ENCODE results near the gene GRAMD2A.
"Not testable (repeated sequence)": the region's sequence is repeated elsewhere in the genome, so short reads cannot be mapped to it uniquely, and the experiment has no call there.

Gene GRAMD2A

GRCh38 chr15:72183781-72184164 is 13.8 kb downstream of the GRAMD2A start:
- no peak for DNase-seq

GRCh38 chr15:72182673-72183072 is 14.9 kb downstream of the GRAMD2A start:
- no peak for DNase-seq

DNA sequence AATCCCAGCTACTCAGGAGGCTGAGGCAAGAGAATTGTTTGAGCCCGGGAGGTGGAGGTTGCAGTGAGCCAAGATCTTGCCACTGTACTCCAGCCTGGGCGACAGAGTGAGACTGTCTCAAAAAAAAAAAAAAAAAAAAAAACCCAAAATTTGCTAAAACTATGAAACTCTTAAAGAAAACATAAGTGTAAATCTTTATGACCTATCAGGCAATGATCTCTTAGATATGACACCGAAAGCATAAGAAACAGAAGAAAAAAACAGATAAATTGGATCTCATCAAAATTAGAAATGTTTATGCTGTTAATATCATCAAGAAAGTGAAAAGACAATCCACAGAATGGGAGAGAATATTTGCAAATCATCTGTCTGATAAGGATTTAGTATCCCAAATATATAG is 15.3 kb downstream of the GRAMD2A start:
- DNase-seq: no peak

DNA sequence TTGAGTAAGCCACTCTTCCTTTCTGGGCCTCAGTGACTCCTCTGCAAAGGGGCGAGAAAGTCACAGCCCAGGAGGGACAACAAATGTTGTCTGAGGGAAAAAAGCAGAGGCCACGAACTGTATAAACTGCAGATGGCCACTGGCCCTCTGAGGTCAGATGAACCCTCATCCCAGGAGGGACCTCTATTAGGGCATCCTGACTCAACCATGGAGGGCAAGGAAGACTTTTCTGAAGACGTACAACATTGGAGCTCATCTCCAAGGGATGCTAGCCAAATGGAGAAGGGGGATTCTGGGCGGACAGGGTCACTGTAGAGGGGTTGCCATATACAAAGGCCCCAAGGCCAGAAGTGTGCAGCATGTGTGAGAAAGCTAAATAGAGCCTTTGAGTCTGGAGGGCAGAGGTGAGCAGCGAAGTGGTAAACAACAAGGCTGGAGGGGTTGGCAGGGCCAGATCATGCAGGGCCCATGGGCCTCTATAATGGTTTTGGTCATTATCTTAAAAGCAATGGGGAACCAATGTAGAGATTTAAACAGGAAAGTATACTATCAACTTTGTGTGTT is 16.7 kb downstream of the GRAMD2A start:
- no peak for DNase-seq

- DNase-seq: no peak
These were observed 17.5 kb downstream of the GRAMD2A start for GRCh38 chr15:72179950-72180581.

DNA sequence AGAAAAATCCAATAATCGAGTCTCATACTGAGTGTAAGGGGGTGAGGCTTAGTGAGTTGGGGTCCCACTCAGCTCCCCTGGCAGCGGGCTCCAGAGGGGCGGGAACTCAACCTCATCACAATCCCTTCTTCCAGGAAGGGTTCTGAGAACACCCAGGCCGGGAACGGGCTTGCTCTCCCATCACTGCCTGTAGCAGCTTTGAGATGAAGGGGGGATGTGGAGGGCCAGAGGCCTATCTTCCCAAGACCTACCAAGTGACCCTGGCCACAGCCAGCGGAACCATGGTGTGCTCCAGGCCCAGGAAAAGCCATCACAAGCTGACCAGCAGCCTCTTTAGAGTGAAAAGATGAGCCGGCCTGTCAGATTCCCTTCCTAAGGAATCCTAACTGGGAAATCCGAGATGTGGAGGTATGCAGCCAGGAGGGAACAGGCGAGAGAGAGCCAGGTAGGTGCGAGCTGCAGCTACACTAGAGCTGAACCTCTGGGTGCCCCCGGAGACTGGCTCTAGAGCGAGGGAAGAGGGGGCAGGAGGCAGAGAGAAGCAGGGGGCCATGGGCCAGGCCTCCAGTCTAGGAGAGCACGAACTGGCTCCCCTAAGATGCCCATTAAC is 18.5 kb downstream of the GRAMD2A start:
- no peak for DNase-seq

DNA sequence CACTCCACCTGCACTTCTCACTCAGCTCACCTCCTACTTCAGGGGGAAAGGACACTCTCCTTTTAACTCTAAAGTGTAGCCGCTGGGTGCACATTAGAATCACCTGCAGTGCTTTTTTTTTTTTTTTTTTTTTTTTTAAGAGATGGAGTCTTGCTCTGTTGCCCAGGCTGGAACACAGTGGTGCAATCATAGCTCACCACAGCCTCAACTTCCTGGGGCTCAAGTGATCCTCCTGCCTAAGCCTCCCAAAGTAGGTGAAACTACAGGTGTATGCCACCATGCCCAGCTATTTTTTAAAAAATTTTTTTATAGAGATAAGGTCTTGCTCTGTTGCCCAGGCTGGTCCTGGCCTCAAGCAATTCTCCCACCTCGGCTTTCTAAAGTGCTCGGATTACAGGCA is 20.8 kb downstream of the GRAMD2A start:
- no peak for DNase-seq

DNA sequence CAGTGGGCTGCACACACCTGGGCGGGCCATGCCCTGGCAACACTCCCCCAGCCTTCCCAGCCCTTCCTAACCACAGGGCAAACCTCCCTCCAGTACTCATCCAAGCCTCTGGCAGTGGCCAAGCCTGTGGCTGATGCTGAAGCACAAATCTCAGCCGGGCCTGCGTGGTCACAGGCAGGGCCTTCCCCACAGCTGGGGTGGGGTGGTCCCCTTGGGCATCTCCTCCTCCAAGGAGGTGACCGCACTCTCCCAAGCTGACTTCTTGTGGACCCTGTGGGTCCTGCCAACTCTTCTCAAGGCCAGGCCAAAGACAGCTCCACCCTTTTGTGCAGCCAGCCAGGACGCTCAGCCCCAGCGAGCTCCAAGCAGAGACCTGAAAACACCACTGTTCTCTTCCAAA is 21.4 kb downstream of the GRAMD2A start:
- DNase-seq: no peak

GRCh38 chr15:72175186-72176044 is 22.2 kb downstream of the GRAMD2A start:
- DNase-seq: no peak

- DNase-seq: no peak
These were observed 22.9 kb downstream of the GRAMD2A start for GRCh38 chr15:72174551-72175165.

DNA sequence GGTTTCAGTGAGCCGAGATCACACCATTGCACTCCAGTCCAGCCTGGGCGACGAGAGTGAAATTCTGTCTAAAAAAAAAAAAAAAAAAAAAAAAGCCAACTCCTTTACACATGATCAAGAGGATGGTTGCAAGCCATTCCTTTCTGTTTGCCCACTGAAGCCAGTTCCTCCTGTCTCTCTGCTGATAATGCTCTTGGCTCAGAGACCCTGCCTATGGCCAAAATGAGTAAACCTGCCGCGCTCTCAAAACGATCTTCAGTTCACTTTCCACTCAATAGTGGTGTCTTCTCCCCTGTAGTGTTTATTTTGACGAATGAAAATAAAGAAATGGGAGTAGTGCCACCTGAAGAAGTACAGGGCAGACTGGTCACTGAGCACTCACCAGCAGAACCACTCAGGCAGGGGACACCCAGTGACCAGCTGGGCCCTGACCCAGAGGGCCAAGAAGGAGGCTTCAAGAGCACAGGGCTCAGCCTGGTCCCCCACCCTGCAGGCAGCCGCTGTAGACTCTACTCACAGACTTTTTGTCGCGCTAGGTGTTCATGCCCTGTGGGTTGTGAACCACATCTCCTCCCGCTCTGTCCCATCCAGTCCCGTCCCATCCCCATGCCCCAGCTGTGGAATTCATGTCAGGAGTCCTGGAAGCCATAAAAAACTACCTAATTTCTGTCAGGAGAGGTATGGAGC is 23.6 kb downstream of the GRAMD2A start:
- no peak for DNase-seq

DNA sequence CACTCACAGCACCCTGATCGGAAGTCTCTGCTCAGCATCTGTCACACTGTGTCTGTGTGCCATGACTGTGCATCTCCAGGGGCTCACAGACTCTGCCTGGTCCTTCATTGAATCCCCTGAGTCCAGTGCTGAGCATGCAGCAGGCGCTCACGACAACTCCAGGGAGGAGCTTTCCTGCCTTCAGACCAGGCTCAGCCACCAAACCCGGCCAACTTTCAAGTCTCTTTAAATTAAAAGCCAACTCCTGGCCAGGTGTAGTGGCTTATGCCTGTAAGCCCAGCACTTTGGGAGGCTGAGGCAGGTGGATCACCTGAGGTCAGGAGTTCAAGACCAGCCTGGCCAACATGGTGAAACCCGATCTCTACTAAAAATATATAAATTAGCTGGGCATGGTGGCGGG is 24.2 kb downstream of the GRAMD2A start:
- DNase-seq: no peak

- no peak for DNase-seq
These were observed 24.8 kb downstream of the GRAMD2A start for GRCh38 chr15:72172796-72173195.

GRCh38 chr15:72171978-72172377 is 25.6 kb downstream of the GRAMD2A start:
- DNase-seq: not testable (repeated sequence)

DNA sequence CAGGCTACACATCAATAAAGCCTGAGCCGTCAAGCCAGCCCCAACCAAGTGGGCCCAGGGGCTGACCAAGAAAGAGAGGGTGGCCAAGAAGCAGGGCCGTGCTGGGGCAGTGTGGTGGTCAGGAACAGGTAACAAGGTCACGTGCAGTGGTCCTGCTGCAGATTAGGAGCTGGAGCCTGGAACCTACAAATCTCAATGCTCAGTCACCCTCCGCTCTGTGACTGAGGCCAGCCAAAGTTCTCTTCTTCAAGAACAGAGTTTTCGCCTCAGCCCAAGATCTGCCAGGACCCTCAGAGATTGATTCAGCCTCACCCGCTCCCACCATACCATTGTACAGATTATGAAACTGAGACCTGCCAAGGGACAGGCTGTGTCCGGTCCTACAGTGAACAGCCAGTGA is 26.9 kb downstream of the GRAMD2A start:
- no peak for DNase-seq

DNA sequence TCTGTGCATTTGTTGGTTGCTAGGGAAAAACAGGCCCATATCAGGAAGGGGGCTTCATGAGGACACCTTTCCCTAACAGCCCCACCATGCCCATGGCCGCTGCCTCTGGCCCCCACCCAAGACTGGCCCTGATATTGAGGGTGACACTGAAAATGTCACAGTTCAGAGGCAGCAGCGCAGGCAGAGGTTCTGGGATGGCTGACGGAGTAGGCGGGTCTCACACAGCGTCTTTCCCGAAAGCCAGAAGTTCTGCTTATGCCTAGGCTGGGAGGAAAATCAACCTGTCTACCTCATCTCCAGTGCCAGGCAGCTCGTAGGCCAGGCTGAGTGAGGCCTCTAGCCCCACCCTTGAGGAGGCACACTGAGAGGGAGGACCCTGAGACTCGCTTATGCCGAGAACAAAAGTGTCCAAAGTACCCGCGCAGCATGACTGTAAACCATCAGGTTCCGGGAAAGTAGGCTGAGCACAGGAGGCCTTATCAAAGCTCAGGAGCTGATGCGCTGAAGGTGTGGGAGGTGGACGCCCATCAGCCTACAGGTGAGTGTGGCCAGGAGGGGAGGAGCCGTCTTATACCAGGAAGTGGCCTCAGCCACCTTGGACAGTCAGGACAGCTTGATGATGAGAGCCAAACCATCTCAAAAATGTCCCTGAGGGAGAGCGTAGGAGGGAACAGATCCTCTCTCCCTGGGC is 27.5 kb downstream of the GRAMD2A start:
- DNase-seq: no peak

- DNase-seq: no peak
These were observed 28.2 kb downstream of the GRAMD2A start for GRCh38 chr15:72169236-72169920.

- no peak for DNase-seq
These were observed 28.8 kb downstream of the GRAMD2A start for GRCh38 chr15:72168808-72169190.

DNA sequence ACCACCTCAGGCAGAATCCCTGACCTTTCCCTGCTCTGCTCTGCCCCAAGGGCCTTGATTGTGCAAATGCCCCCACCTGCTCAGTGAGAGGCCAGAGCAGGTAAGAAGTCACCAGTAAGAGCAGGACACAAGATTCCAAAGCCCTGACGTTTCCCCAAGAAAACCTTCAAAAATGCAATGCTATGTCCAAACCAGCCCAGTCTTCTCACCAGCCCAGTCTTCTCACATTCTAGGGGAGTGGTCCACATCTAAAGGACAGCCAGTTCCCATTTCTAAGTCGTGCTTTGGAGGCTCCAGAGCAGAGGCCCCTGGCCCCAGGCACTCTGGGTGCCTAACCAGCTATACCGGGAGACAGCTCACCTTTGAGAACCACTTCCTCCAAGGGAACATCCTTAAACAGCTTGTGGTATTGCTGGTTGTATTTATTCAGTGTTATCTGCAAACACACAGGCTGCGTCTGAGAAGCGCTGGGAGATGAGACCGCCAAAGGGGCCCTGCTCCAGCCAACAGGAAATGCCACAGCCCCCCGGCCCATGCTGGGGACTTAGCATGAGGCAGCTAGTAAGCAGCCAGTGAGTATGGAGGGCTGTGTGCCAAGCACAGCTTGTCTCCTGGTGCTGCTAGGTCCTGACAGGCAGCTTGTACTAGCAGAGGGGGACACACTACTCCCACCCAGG is 29.3 kb downstream of the GRAMD2A start:
- DNase-seq: no peak

- no peak for DNase-seq
These were observed 30.1 kb downstream of the GRAMD2A start for GRCh38 chr15:72167445-72167844.
